Measurements from ENCODE around the gene AGA. TPM values are rescaled to one million over a fixed set of nuclear protein-coding genes. Genes with fewer than 3 reads are reported as not detected.

AGA gene
- total RNA-seq, 1 experiment from 2014 or later = 13.8 TPM

DNA sequence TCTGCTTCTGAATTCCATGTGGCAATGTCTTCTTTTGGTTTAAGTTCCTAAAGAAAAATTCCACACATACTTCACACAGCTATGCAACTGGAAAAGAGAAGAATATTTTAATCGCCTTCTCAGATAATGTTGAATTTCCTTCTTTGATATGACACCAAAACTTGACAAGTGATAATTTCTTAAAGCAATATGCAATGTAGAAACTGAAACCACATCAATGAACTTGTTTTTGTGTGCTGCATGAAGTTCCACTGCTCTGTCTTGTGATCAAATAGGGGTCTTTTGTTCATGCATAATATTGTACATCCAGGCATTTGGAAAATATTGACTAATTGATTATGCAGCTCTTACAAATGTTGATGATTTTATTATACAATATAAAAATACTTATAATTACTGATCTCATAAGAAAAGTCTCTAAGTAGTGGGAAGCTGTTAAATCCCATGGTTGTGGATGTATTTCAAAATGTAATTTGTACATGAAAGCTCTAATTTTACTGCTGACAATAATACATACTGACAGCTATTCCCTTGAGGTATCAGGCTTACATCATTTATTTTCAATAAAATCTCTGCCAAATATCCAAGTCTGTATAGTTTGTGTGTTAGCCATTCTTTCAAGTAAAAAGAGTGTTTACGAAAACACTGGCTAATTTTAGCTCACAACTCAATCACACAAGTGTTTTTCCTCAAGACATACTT is 56.5 kb downstream of the AGA start:
- intact Hi-C loops (cut with micrococcal nuclease; ENCODE audit: unreplicated experiment) = no loop called here
- Histone ChIP-seq H3F3A (ENCODE audit: insufficient read depth, low read depth) (no peaks in the 10 kb centered on the region), H3K4me3 (no peak overlapping the region), H3K27me3 (ENCODE audit: insufficient read depth, low read depth) (no peaks in the 10 kb centered on the region), H3K9me2 (ENCODE audit: insufficient read depth) (no peaks in the 10 kb centered on the region), H2AFZ (no peak overlapping the region), H3K36me3 (ENCODE audit: low read depth) (no peaks in the 10 kb centered on the region), H3K4me1 (replicated peaks; ENCODE audit: insufficient read depth) (no peaks in the 10 kb centered on the region), H4K20me1 (ENCODE audit: insufficient read depth) (no peaks in the 10 kb centered on the region), H3K9me3 (ENCODE audit: insufficient read depth, low read depth) (no peaks in the 10 kb centered on the region), H3K4me2 (no peak overlapping the region), H3K79me2 (ENCODE audit: low read depth) (no peaks in the 10 kb centered on the region), H3K27ac (no peak overlapping the region)
- DNase-seq = no peak
- BruUV-seq (replicated peaks) = no TSS peak
- ChIA-PET CTCF (no interaction called here), POLR2A (ENCODE audit: unreplicated experiment) (no interaction called here)
- TF ChIP-seq, protein P1, sequence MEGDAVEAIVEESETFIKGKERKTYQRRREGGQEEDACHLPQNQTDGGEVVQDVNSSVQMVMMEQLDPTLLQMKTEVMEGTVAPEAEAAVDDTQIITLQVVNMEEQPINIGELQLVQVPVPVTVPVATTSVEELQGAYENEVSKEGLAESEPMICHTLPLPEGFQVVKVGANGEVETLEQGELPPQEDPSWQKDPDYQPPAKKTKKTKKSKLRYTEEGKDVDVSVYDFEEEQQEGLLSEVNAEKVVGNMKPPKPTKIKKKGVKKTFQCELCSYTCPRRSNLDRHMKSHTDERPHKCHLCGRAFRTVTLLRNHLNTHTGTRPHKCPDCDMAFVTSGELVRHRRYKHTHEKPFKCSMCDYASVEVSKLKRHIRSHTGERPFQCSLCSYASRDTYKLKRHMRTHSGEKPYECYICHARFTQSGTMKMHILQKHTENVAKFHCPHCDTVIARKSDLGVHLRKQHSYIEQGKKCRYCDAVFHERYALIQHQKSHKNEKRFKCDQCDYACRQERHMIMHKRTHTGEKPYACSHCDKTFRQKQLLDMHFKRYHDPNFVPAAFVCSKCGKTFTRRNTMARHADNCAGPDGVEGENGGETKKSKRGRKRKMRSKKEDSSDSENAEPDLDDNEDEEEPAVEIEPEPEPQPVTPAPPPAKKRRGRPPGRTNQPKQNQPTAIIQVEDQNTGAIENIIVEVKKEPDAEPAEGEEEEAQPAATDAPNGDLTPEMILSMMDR (conservative IDR thresholded peaks at IDR 0.05) = no peak
- no peak for TF ChIP-seq EZH2 (IDR thresholded peaks at IDR 0.05; ENCODE audit: low read depth)

DNA sequence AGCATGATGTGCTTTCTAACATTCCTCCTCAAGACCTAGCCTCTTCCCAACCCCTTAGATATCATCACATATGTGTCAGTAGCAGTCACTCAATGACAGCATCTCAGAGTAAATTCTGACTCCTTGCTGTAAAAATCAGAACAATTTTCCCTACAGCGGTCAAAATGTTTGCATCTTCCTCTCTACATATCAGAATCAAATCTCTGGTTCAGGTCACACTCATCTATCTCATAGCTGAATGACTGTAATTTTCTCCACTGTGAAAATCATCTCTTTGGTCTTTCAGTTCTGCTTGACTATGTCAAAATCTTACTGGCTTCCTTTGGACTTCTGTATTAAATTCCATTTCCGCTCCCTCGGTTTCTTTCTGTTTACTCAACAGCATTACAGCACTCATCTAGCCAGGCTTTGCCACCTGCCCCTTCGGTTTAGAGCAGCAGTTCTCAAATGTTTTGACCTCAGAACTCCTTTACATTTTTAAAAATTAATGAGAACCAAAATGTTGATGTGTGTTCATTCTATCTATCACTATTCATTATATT is 57.3 kb downstream of the AGA start:
- H3F3A ChIP-seq (ENCODE audit: insufficient read depth, low read depth) = no peaks in the 10 kb centered on the region
- H3K4me3 ChIP-seq = no peak overlapping the region
- no peaks in the 10 kb centered on the region for H4K20me1 ChIP-seq (ENCODE audit: insufficient read depth)
- no peak overlapping the region for H3K4me2 ChIP-seq
- no peaks in the 10 kb centered on the region for H3K9me3 ChIP-seq (ENCODE audit: insufficient read depth, low read depth)
- no TSS peak for BruUV-seq (replicated peaks)
- ChIA-PET POLR2A (ENCODE audit: unreplicated experiment) (no interaction called here), CTCF (interaction anchor here (0.6 kb wide), 1 partner anchor 320 kb away, joined by 3 read pairs; no protein-coding TSS in a partner anchor)
- no peak overlapping the region for H2AFZ ChIP-seq
- H3K79me2 ChIP-seq (ENCODE audit: low read depth) = no peaks in the 10 kb centered on the region
- H3K27me3 ChIP-seq (ENCODE audit: insufficient read depth, low read depth) = no peaks in the 10 kb centered on the region
- H3K4me1 ChIP-seq (replicated peaks; ENCODE audit: insufficient read depth) = no peaks in the 10 kb centered on the region
- TF ChIP-seq, protein P1 (conservative IDR thresholded peaks at IDR 0.05) = no peak
- H3K27ac ChIP-seq = no peak overlapping the region
- DNase-seq = no peak
- intact Hi-C loops (cut with micrococcal nuclease; ENCODE audit: unreplicated experiment) = no loop called here
- H3K36me3 ChIP-seq (ENCODE audit: low read depth) = no peaks in the 10 kb centered on the region
- H3K9me2 ChIP-seq (ENCODE audit: insufficient read depth) = no peaks in the 10 kb centered on the region

DNA sequence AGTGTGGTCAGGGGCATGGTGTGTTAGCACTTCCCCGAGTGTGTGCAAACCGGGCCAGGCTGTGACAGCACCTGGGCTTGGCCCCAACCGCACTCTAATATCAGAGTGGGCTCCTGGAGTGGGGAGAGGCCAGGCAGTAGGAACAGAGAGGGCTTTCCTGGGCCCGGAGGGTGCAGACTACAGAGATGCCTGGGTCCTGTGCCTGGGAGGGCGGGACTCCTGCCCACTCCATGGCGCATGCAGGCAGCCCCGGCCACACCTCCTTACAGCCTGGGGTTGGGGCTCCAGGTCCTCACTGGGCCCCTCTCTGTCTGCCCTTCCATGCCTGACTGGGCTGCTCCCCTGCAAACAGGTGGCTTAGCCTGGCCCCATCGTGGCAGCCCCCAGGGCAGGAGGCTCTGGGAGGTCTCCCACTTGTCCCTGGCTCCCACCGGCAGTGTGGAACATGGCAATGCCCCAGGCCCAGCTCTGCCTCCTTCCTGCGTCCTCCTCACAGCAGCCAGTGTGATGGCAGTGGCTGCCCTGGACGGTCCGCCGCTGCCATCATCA is 60.4 kb downstream of the AGA start:
- ChIA-PET POLR2A (ENCODE audit: unreplicated experiment) (no interaction called here), CTCF (no interaction called here)
- Histone ChIP-seq H3K9me3 (ENCODE audit: insufficient read depth, low read depth) (no peaks in the 10 kb centered on the region), H3K4me3 (no peak overlapping the region), H2AFZ (no peak overlapping the region), H4K20me1 (ENCODE audit: insufficient read depth) (no peaks in the 10 kb centered on the region), H3F3A (ENCODE audit: insufficient read depth, low read depth) (no peaks in the 10 kb centered on the region), H3K4me2 (no peak overlapping the region), H3K27me3 (ENCODE audit: insufficient read depth, low read depth) (no peaks in the 10 kb centered on the region), H3K79me2 (ENCODE audit: low read depth) (no peaks in the 10 kb centered on the region), H3K36me3 (ENCODE audit: low read depth) (no peaks in the 10 kb centered on the region), H3K9me2 (ENCODE audit: insufficient read depth) (no peaks in the 10 kb centered on the region), H3K27ac (no peak overlapping the region), H3K4me1 (replicated peaks; ENCODE audit: insufficient read depth) (no peaks in the 10 kb centered on the region)
- intact Hi-C loops (cut with micrococcal nuclease; ENCODE audit: unreplicated experiment) = no loop called here
- BruUV-seq (replicated peaks) = no TSS peak
- no peak for DNase-seq
- TF ChIP-seq, protein P1 (conservative IDR thresholded peaks at IDR 0.05) = no peak
- no peak for TF ChIP-seq EZH2 (IDR thresholded peaks at IDR 0.05; ENCODE audit: low read depth)

Other genes with a start within 250 kb of the AGA start
- 15.0 and 16.2 TPM in 2 replicates for gene NEIL3, start 132.6 kb downstream of the AGA start, total RNA-seq (2021)